ENCODE measurements around the gene SLC22A23. TPM values are rescaled to one million over a fixed set of nuclear protein-coding genes. Genes with fewer than 3 reads are reported as not detected.
"Not testable (repeated sequence)": the region's sequence is repeated elsewhere in the genome, so short reads cannot be mapped to it uniquely, and the experiment has no call there.

Gene SLC22A23
- total RNA-seq, 8 experiments from 2014 or later: 10.5 to 24.1 (median 13.2) TPM

GRCh38 chr6:3380344-3381232 lies 76.3 kb downstream of the SLC22A23 start:
- no peak for ATAC-seq (replicated peaks in 6 of 8)
- in situ Hi-C loops (cut with MboI; ENCODE audit: low pct_unique_long_range_greater_than_20kb in 2 of 9, low sequenced_read_pairs in 9 of 9, unreplicated experiment in 9 of 9): no loop called here
- H3K4me1 ChIP-seq (replicated peaks in 1 of 2): peaks cover 17 to 21% of the 10 kb centered on the region in 2 donors
- 73 to 98% (median 83%) methylated on average over 2 to 11 of the region's 11 CpGs; no CpG with 5 or more reads in 1 of the 10 experiments for WGBS, 10 experiments
- no peak overlapping the region for H3K27ac ChIP-seq
- no peak overlapping the region for H3K4me3 ChIP-seq

DNA sequence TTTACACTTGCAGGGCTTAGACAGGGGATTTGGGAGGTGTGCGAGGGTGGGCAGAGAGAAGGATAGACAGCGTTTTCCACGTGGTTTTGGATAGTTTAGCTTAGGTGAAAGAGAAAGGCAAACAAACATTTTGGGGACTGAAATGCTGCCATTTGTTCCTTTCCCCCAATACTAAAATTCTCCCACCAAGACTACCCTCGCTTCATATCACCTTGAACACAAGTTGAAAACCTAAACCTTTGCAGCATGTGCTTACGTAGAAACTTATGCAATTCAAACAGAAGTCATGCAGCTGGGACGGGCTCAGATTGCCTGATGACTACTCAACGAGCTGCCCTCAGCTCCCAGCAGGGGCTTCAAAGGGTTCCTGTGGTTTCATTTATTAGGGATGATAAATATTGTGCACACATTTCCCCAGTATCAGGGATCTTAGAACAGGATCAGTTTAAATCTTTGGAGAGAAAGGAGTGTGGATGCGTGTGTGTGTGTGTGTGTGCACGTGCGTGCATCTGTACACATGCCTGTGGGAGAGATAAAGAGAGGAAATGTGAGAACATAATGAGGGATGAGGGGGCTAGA lies 77.3 kb downstream of the SLC22A23 start:
- H3K4me3 ChIP-seq: no peak overlapping the region
- WGBS, 10 experiments: 63 to 88% (median 83%) methylated on average over 1 to 10 of the region's 10 CpGs; no CpG with 5 or more reads in 1 of the 10 experiments
- peaks cover 15 to 25% of the 10 kb centered on the region in 2 donors for H3K4me1 ChIP-seq (replicated peaks in 1 of 2)
- in situ Hi-C loops (cut with MboI; ENCODE audit: low pct_unique_long_range_greater_than_20kb in 2 of 9, low sequenced_read_pairs in 9 of 9, unreplicated experiment in 9 of 9): no loop called here
- ATAC-seq (replicated peaks in 6 of 8): no peak
- H3K27ac ChIP-seq: no peak overlapping the region

DNA sequence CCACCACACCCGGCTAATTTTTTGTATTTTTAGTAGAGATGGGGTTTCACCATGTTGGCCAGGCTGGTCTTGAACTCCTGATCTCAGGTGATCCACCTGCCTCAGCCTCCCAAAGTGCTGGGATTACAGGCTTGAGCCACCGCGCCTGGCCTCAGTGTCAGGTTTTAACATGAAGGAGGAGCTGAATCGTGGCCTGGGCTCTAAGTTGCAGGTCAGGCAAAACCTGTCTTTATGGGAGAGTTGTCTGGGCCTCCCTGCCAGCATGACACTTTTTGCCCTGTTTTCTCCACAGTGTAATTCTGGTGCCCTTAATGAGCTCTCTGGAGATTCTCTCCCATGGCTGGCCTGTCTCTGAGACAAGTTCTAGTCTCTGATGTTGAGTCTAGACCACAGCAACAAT lies 78.0 kb downstream of the SLC22A23 start:
- in situ Hi-C loops (cut with MboI; ENCODE audit: low pct_unique_long_range_greater_than_20kb in 2 of 9, low sequenced_read_pairs in 9 of 9, unreplicated experiment in 9 of 9): not testable (repeated sequence)
- WGBS, 10 experiments: 80 to 91% (median 80%) methylated on average over 1 to 4 of the region's 4 CpGs; no CpG with 5 or more reads in 7 of the 10 experiments

DNA sequence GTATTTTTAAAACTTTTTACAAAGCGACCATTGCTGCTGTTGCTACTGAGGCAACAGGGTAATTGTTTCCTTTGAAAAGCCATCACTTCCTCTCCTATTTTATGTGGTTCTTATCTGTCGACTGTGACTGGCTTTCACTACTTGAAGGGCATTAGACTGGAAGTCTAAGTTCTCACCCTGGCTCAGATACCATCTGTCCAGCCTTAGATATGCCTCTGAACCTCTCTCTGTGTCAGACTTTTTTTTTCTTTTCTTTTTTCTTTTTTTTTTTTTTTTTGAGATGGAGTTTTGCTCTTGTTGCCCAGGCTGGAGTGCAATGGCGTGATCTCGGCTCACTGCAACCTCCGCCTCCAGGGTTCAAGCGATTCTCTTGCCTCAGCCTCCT lies 78.5 kb downstream of the SLC22A23 start:
- WGBS, 10 experiments: 57 to 100% (median 93%) methylated on average over 1 to 6 of the region's 6 CpGs; no CpG with 5 or more reads in 1 of the 10 experiments
- H3K4me3 ChIP-seq; H3K27ac ChIP-seq; in situ Hi-C loops (cut with MboI; ENCODE audit: low pct_unique_long_range_greater_than_20kb in 2 of 9, low sequenced_read_pairs in 9 of 9, unreplicated experiment in 9 of 9); ATAC-seq (replicated peaks in 6 of 8): not testable (repeated sequence)
- H3K4me1 ChIP-seq (replicated peaks in 1 of 2): peaks cover 15 to 25% of the 10 kb centered on the region in 2 donors

More for the DNA sequence above, 78.0 kb downstream of the SLC22A23 start:
- not testable (repeated sequence) for H3K4me3 ChIP-seq; H3K27ac ChIP-seq; ATAC-seq (replicated peaks in 6 of 8)
- H3K4me1 ChIP-seq (replicated peaks in 1 of 2): peaks cover 15 to 25% of the 10 kb centered on the region in 2 donors

- Histone ChIP-seq H3K4me1 (replicated peaks in 1 of 2) (peaks cover 19 to 29% of the 10 kb centered on the region in 2 donors), H3K27ac (no peak overlapping the region), H3K4me3 (no peak overlapping the region)
- 67 to 100% (median 88%) methylated on average over 1 to 9 of the region's 17 CpGs for WGBS, 10 experiments
- peak in 5 of 8 experiments; percentile 54 to 95 (median 76) for ATAC-seq (replicated peaks in 6 of 8)
- in situ Hi-C loops (cut with MboI; ENCODE audit: low pct_unique_long_range_greater_than_20kb in 2 of 9, low sequenced_read_pairs in 9 of 9, unreplicated experiment in 9 of 9): no loop called here
Measured at GRCh38 chr6:3377536-3378397, 79.1 kb downstream of the SLC22A23 start.

GRCh38 chr6:3376893-3377535 lies 79.8 kb downstream of the SLC22A23 start:
- Histone ChIP-seq H3K4me1 (replicated peaks in 1 of 2) (peaks cover 19 to 29% of the 10 kb centered on the region in 2 donors), H3K4me3 (no peak overlapping the region), H3K27ac (no peak overlapping the region)
- WGBS, 10 experiments: 60 to 100% (median 100%) methylated on average over 1 to 3 of the region's 3 CpGs; no CpG with 5 or more reads in 5 of the 10 experiments
- no peak for ATAC-seq (replicated peaks in 6 of 8)
- in situ Hi-C loops (cut with MboI; ENCODE audit: low pct_unique_long_range_greater_than_20kb in 2 of 9, low sequenced_read_pairs in 9 of 9, unreplicated experiment in 9 of 9): no loop called here

- H3K4me1 ChIP-seq (replicated peaks in 1 of 2): peaks cover 11 to 20% of the 10 kb centered on the region in 2 donors
- ATAC-seq (replicated peaks in 6 of 8): no peak
- H3K27ac ChIP-seq: no peak overlapping the region
Measured at GRCh38 chr6:3376064-3376463, 80.8 kb downstream of the SLC22A23 start.

GRCh38 chr6:3373597-3374203 lies 83.2 kb downstream of the SLC22A23 start:
- H3K4me1 ChIP-seq (replicated peaks in 1 of 2): peaks cover 7 to 18% of the 10 kb centered on the region in 2 donors
- no peak overlapping the region for H3K27ac ChIP-seq
- no peak for ATAC-seq (replicated peaks in 6 of 8)
- no peak overlapping the region for H3K4me3 ChIP-seq
- in situ Hi-C loops (cut with MboI; ENCODE audit: low pct_unique_long_range_greater_than_20kb in 2 of 9, low sequenced_read_pairs in 9 of 9, unreplicated experiment in 9 of 9): no loop called here
- 63 to 100% (median 91%) methylated on average over 1 to 5 of the region's 5 CpGs for WGBS, 10 experiments

More at GRCh38 chr6:3376064-3376463, 80.8 kb downstream of the SLC22A23 start:
- WGBS, 10 experiments: 56 to 100% (median 87%) methylated on average over 1 to 7 of the region's 8 CpGs; no CpG with 5 or more reads in 1 of the 10 experiments
- in situ Hi-C loops (cut with MboI; ENCODE audit: low pct_unique_long_range_greater_than_20kb in 2 of 9, low sequenced_read_pairs in 9 of 9, unreplicated experiment in 9 of 9): no loop called here
- no peak overlapping the region for H3K4me3 ChIP-seq

DNA sequence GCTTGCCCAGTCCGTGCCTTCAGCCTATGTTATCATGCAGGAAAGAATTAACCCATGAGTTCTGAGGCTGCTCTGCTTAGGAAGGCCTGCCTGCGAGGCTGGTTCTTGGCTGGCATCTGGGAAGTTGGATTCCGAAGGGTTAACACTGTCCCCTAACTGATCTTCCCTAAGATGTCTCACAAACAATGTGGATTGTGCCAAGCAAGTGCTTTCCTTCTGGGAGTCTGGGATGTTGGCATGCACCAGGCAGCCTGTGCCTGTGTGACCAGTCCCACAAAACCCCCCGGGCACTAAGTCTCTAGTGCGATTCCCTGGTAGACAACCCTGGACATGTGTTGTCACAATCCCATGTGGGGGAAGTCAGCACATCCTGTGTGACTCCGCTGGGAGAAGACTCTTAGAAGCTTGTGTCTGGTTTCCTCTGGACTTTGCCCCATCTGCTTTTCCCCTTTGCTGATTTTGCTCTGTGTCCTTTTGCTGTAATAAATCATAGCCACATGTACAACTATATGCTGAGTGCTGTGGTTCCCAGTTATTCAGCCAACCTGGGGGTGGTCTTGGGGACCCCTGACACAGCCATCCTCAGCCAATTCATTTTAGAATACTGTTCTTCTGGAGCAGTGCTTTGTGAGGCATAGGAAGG lies 83.8 kb downstream of the SLC22A23 start:
- no peak for ATAC-seq (replicated peaks in 6 of 8)
- WGBS, 10 experiments: 57 to 100% (median 90%) methylated on average over 2 to 5 of the region's 6 CpGs; no CpG with 5 or more reads in 2 of the 10 experiments
- in situ Hi-C loops (cut with MboI; ENCODE audit: low pct_unique_long_range_greater_than_20kb in 2 of 9, low sequenced_read_pairs in 9 of 9, unreplicated experiment in 9 of 9): no loop called here
- H3K27ac ChIP-seq: no peak overlapping the region
- peaks cover 7 to 18% of the 10 kb centered on the region in 2 donors for H3K4me1 ChIP-seq (replicated peaks in 1 of 2)
- no peak overlapping the region for H3K4me3 ChIP-seq

- 64 to 100% (median 82%) methylated on average over 2 to 12 of the region's 12 CpGs; no CpG with 5 or more reads in 1 of the 10 experiments for WGBS, 10 experiments
- in situ Hi-C loops (cut with MboI; ENCODE audit: low pct_unique_long_range_greater_than_20kb in 2 of 9, low sequenced_read_pairs in 9 of 9, unreplicated experiment in 9 of 9): no loop called here
- no peak overlapping the region for H3K27ac ChIP-seq
- H3K4me1 ChIP-seq (replicated peaks in 1 of 2): peaks cover 5 to 21% of the 10 kb centered on the region in 2 donors
- H3K4me3 ChIP-seq: no peak overlapping the region
- no peak for ATAC-seq (replicated peaks in 6 of 8)
Measured at GRCh38 chr6:3372184-3372846, 84.5 kb downstream of the SLC22A23 start.

GRCh38 chr6:3371222-3371949 lies 85.5 kb downstream of the SLC22A23 start:
- no peak for ATAC-seq (replicated peaks in 6 of 8)
- in situ Hi-C loops (cut with MboI; ENCODE audit: low pct_unique_long_range_greater_than_20kb in 2 of 9, low sequenced_read_pairs in 9 of 9, unreplicated experiment in 9 of 9): no loop called here
- Histone ChIP-seq H3K27ac (no peak overlapping the region), H3K4me3 (no peak overlapping the region), H3K4me1 (replicated peaks in 1 of 2) (peaks cover 13 to 26% of the 10 kb centered on the region in 2 donors)
- 79 to 100% (median 94%) methylated on average over 2 to 5 of the region's 5 CpGs; no CpG with 5 or more reads in 1 of the 10 experiments for WGBS, 10 experiments
